ENCODE data around the gene SMARCA4. TPM values are rescaled to one million over a fixed set of nuclear protein-coding genes. Genes with fewer than 3 reads are reported as not detected.

The SMARCA4 gene
- total and polyA plus RNA-seq, 2 experiments from 2014 or later: 177 to 336 TPM

DNA sequence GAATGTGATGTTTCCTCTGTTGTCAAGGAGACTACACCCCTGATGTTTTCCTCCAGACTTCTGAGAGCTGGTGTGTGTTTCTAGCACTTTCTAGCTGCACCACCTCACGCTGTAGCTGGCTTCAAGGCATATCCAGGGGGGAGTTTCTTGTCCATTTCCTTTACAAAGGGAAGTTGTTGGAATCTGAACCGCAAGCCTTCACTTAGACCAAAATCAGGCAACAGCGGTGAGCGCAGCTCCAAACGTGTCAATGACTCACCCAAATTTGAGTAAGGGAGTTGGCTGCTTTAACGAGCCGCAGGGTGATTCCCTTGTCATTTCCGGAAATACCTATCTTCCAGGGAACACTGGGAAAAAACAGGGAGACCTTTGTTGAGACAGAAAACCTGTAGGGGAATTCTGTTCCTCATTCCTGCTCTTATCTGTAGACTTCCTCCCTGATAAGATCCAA is 130.9 kb downstream of the SMARCA4 start:
- Histone ChIP-seq H3K36me3 (ENCODE audit: insufficient read depth) (peaks cover 48% of the 10 kb centered on the region), H3K4me2 (peak overlapping the region; percentile 93), H3K27me3 (ENCODE audit: insufficient read depth) (no peaks in the 10 kb centered on the region), H3F3A (replicated peaks; ENCODE audit: low read depth) (peaks cover 42% of the 10 kb centered on the region), H3K9me2 (ENCODE audit: insufficient read depth) (no peaks in the 10 kb centered on the region), H3K4me3 (peak overlapping the region; percentile 99), H3K27ac (ENCODE audit: low read depth) (peak overlapping the region; percentile 98), H3K4me1 (ENCODE audit: insufficient read depth) (peaks cover 48% of the 10 kb centered on the region), H4K20me1 (replicated peaks; ENCODE audit: insufficient read depth) (peaks cover 62% of the 10 kb centered on the region), H3K79me2 (replicated peaks; ENCODE audit: insufficient read depth) (peaks cover 72% of the 10 kb centered on the region), H2AFZ (no peak overlapping the region)
- Mint-ChIP-seq H3K27me3 (ENCODE audit: insufficient read depth, low read depth, poor library complexity) (peaks cover 13% of the 10 kb centered on the region), H3K4me1 (peaks cover 39% of the 10 kb centered on the region), H3K27ac (peak overlapping the region; percentile 96), H3K4me3 (peak overlapping the region; percentile 92), H3K9me3 (no peaks in the 10 kb centered on the region; the same call in 2 of the 3 replicates), H3K36me3 (ENCODE audit: low read depth) (peaks cover 62% of the 10 kb centered on the region)
- TF ChIP-seq, protein P1, sequence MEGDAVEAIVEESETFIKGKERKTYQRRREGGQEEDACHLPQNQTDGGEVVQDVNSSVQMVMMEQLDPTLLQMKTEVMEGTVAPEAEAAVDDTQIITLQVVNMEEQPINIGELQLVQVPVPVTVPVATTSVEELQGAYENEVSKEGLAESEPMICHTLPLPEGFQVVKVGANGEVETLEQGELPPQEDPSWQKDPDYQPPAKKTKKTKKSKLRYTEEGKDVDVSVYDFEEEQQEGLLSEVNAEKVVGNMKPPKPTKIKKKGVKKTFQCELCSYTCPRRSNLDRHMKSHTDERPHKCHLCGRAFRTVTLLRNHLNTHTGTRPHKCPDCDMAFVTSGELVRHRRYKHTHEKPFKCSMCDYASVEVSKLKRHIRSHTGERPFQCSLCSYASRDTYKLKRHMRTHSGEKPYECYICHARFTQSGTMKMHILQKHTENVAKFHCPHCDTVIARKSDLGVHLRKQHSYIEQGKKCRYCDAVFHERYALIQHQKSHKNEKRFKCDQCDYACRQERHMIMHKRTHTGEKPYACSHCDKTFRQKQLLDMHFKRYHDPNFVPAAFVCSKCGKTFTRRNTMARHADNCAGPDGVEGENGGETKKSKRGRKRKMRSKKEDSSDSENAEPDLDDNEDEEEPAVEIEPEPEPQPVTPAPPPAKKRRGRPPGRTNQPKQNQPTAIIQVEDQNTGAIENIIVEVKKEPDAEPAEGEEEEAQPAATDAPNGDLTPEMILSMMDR (conservative IDR thresholded peaks at IDR 0.05; ENCODE audit: low read depth in 2 of 2): no peak
- TF ChIP-seq POLR2AphosphoS5 (IDR thresholded peaks at IDR 0.05; ENCODE audit: low read depth): no peak
- TF ChIP-seq JUNB (IDR thresholded peaks at IDR 0.05; ENCODE audit: unreplicated experiment): no peak
- TF ChIP-seq, protein P2, sequence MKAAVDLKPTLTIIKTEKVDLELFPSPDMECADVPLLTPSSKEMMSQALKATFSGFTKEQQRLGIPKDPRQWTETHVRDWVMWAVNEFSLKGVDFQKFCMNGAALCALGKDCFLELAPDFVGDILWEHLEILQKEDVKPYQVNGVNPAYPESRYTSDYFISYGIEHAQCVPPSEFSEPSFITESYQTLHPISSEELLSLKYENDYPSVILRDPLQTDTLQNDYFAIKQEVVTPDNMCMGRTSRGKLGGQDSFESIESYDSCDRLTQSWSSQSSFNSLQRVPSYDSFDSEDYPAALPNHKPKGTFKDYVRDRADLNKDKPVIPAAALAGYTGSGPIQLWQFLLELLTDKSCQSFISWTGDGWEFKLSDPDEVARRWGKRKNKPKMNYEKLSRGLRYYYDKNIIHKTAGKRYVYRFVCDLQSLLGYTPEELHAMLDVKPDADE (IDR thresholded peaks at IDR 0.05): no peak
- TF ChIP-seq ZNF331 (CRISPR knock-in tag; IDR thresholded peaks at IDR 0.05; ENCODE audit: low read depth): no peak
- no peak for TF ChIP-seq EZH2phosphoT487 (IDR thresholded peaks at IDR 0.05; ENCODE audit: unreplicated experiment)
- TF ChIP-seq, protein P3, sequence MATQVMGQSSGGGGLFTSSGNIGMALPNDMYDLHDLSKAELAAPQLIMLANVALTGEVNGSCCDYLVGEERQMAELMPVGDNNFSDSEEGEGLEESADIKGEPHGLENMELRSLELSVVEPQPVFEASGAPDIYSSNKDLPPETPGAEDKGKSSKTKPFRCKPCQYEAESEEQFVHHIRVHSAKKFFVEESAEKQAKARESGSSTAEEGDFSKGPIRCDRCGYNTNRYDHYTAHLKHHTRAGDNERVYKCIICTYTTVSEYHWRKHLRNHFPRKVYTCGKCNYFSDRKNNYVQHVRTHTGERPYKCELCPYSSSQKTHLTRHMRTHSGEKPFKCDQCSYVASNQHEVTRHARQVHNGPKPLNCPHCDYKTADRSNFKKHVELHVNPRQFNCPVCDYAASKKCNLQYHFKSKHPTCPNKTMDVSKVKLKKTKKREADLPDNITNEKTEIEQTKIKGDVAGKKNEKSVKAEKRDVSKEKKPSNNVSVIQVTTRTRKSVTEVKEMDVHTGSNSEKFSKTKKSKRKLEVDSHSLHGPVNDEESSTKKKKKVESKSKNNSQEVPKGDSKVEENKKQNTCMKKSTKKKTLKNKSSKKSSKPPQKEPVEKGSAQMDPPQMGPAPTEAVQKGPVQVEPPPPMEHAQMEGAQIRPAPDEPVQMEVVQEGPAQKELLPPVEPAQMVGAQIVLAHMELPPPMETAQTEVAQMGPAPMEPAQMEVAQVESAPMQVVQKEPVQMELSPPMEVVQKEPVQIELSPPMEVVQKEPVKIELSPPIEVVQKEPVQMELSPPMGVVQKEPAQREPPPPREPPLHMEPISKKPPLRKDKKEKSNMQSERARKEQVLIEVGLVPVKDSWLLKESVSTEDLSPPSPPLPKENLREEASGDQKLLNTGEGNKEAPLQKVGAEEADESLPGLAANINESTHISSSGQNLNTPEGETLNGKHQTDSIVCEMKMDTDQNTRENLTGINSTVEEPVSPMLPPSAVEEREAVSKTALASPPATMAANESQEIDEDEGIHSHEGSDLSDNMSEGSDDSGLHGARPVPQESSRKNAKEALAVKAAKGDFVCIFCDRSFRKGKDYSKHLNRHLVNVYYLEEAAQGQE (IDR thresholded peaks at IDR 0.05; ENCODE audit: unreplicated experiment): no peak
- TF ChIP-seq CREB1 (CRISPR knock-in tag; IDR thresholded peaks at IDR 0.05; ENCODE audit: low read depth): no peak
- DNase-seq (ENCODE audit: low spot score) (peak; percentile 56), ATAC-seq (no peak)

DNA sequence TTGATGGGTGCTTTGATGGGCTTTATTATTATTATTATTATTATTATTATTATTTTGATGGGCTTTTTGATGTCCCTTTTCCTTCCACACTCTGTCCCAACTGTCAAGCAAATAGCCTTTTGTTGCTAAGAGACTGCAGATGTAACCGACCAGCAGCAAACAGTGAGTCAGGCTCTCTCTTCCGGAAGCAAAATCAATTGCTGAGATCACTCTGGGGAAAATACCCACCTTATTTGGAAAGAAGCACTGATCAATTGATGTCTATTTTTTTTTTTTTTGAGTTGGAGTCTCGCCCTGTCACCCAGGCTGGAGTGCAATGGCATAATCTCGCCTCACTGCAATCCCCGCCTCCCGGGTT is 131.3 kb downstream of the SMARCA4 start:
- peaks cover 13% of the 10 kb centered on the region for H3K27me3 Mint-ChIP-seq (ENCODE audit: insufficient read depth, low read depth, poor library complexity)
- Histone ChIP-seq H4K20me1 (replicated peaks; ENCODE audit: insufficient read depth) (peaks cover 67% of the 10 kb centered on the region), H3K27ac (ENCODE audit: low read depth) (peak overlapping the region; percentile 98; the same call in 1 of the 2 replicates), H3K79me2 (replicated peaks; ENCODE audit: insufficient read depth) (peaks cover 76% of the 10 kb centered on the region), H3K36me3 (ENCODE audit: insufficient read depth) (peaks cover 52% of the 10 kb centered on the region), H3K4me3 (peak overlapping the region; percentile 99), H3K4me1 (ENCODE audit: insufficient read depth) (peaks cover 48% of the 10 kb centered on the region), H3K27me3 (ENCODE audit: insufficient read depth) (no peaks in the 10 kb centered on the region), H3K9me2 (ENCODE audit: insufficient read depth) (no peaks in the 10 kb centered on the region), H2AFZ (no peak overlapping the region), H3F3A (replicated peaks; ENCODE audit: low read depth) (peaks cover 43% of the 10 kb centered on the region), H3K4me2 (peak overlapping the region; percentile 93)
- H3K9me3 Mint-ChIP-seq: no peaks in the 10 kb centered on the region; the same call in 2 of the 3 replicates
- no peak for DNase-seq (ENCODE audit: low spot score)
- peaks cover 65% of the 10 kb centered on the region for H3K36me3 Mint-ChIP-seq (ENCODE audit: low read depth)
- H3K27ac Mint-ChIP-seq: no peak overlapping the region
- no peak for ATAC-seq
- peak overlapping the region; percentile 92 for H3K4me3 Mint-ChIP-seq
- peaks cover 39% of the 10 kb centered on the region for H3K4me1 Mint-ChIP-seq
- TF ChIP-seq NANOG (IDR thresholded peaks at IDR 0.05; ENCODE audit: borderline replicate concordance): no peak
- TF ChIP-seq EZH2phosphoT487 (IDR thresholded peaks at IDR 0.05; ENCODE audit: unreplicated experiment): no peak
- TF ChIP-seq ZNF331 (CRISPR knock-in tag; IDR thresholded peaks at IDR 0.05; ENCODE audit: low read depth): no peak
- TF ChIP-seq ZNF114 (CRISPR knock-in tag; IDR thresholded peaks at IDR 0.05): no peak
- no peak for TF ChIP-seq EZH2 (IDR thresholded peaks at IDR 0.05; ENCODE audit: low read depth, unreplicated experiment)
- TF ChIP-seq JUNB (IDR thresholded peaks at IDR 0.05; ENCODE audit: unreplicated experiment): no peak
- TF ChIP-seq, protein P2 (IDR thresholded peaks at IDR 0.05): no peak
- no peak for TF ChIP-seq POLR2AphosphoS5 (IDR thresholded peaks at IDR 0.05; ENCODE audit: low read depth)
- TF ChIP-seq, protein P3 (IDR thresholded peaks at IDR 0.05; ENCODE audit: unreplicated experiment): no peak
- TF ChIP-seq CREB1 (CRISPR knock-in tag; IDR thresholded peaks at IDR 0.05; ENCODE audit: low read depth): no peak

Data from GM23338 (cell line).